PC-9 (cell line): ENCODE data around the gene SUPV3L1.

ENCODE experiments used
- CTCF ChIP-seq: fragments of 200-600 bp; sonication (generic); conservative IDR thresholded peaks from 2 replicates; pipeline ENCODE4 v1.6.1; 2017; ENCODE audit warnings: mixed run types, antibody characterized with exemption, mild to moderate bottlenecking, moderate library complexity
- EZH2 ChIP-seq: fragments of 200-600 bp; sonication (generic); IDR thresholded peaks from 2 replicates; pipeline ENCODE4 v1.8.0; 2017; ENCODE audit warnings: antibody characterized with exemption, low read depth

GRCh38 chr10:69232736-69233480 lies 52.9 kb downstream of the SUPV3L1 start:
- no peak for TF ChIP-seq CTCF
- no peak for TF ChIP-seq EZH2
